ENCODE results near the gene ATP5ME. TPM values are rescaled to one million over a fixed set of nuclear protein-coding genes. Genes with fewer than 3 reads are reported as not detected.

ATP5ME gene
- total RNA-seq, 1 donor from 2014 or later: 148 TPM

- no peak for DNase-seq (ENCODE audit: extremely low read depth, low read depth, low spot score)
These were observed 10.7 kb upstream of the ATP5ME start for GRCh38 chr4:684623-685327.

DNA sequence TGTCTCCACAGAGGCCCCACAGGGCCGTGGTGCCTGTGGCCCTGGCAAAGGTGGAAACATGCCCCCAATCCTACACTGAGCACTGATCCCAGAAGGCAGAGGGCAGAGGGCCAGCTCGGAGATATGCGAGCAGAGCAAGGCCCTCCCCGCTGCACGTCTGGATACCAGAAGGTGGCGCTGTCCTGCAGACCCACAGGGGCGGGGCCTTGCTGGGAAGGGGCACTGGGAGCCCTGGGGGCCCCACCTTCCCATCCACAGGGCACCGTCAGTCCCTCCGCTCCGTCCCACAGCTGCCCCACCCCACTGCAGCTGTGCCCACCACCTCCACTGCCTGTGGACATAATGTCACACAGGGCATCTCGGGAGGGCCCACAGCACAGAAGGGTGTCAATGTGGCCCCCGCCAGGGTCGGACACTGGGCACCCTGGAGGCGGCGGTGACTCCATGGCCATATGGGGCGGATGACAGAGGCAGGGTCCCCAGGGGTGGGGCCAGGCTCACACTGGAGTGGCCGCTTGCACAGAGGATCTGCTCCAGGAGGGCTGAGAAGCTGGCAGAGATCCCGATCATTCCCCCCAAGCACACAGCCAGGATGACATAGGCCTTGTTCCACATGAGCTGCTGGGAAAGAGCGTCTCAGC is 10.0 kb upstream of the ATP5ME start:
- no peak for DNase-seq (ENCODE audit: extremely low read depth, low read depth, low spot score)

- DNase-seq (ENCODE audit: extremely low read depth, low read depth, low spot score): no peak
These were observed 9.3 kb upstream of the ATP5ME start for GRCh38 chr4:683247-683897.

GRCh38 chr4:682490-683172 is 8.6 kb upstream of the ATP5ME start:
- no peak for DNase-seq (ENCODE audit: extremely low read depth, low read depth, low spot score)

DNA sequence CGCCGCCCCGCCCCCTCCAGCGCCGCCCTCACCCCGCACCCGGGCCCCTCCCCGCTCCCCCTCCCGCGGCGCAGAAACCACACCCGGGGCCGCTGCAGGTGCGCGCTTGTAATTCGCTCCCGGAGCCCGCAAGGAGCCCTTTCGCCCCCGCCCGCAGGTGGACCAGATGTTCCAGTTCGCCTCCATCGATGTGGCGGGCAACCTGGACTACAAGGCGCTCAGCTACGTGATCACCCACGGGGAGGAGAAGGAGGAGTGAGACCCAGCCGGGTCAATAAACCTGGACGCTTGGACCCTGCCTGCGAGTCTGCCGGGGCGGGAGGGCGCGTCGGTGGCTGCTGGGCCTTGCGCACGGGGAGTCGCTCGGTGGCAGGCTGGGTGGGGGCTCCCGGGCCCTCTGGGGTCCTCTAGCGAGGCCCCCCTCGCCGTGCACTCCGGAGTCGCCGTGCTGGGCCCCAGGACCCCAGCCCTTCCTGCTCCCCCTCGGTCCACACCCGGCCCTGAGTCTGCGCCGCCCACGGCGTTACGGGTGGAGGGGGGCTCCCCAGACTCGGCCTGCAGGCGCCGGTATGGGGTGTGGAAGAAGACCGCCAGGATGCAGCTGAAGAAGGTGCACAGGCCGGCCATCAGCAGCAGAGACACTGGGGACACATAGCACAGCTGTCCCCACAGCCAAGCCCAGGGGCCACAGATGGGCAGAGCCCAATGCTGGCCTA is 7.8 kb upstream of the ATP5ME start:
- DNase-seq (ENCODE audit: extremely low read depth, low read depth, low spot score): no peak

GRCh38 chr4:680928-681645 is 7.0 kb upstream of the ATP5ME start:
- no peak for DNase-seq (ENCODE audit: extremely low read depth, low read depth, low spot score)

DNA sequence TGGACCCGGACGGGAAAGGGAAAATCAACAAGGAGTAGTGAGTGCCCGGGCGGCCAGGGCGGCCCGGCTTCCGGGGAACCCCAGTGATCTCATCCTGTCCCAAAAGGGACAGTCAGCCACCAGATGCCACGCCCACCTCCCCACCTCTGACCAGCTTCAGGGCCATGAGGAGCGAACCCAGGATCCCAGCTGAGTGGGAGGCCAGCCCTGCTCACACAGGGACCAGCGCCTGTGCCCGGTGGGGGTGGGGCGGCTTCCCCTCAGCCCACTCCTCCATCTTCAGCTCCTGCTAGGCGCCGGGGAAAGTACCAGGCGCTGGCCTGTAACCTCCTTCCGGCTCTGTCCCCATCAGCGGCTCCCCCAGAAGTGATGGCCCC is 6.5 kb upstream of the ATP5ME start:
- DNase-seq (ENCODE audit: extremely low read depth, low read depth, low spot score): no peak

GRCh38 chr4:680091-680490 is 6.0 kb upstream of the ATP5ME start:
- no peak for DNase-seq (ENCODE audit: extremely low read depth, low read depth, low spot score)

- no peak for DNase-seq (ENCODE audit: extremely low read depth, low read depth, low spot score)
These were observed 5.6 kb upstream of the ATP5ME start for GRCh38 chr4:679629-680028.

DNA sequence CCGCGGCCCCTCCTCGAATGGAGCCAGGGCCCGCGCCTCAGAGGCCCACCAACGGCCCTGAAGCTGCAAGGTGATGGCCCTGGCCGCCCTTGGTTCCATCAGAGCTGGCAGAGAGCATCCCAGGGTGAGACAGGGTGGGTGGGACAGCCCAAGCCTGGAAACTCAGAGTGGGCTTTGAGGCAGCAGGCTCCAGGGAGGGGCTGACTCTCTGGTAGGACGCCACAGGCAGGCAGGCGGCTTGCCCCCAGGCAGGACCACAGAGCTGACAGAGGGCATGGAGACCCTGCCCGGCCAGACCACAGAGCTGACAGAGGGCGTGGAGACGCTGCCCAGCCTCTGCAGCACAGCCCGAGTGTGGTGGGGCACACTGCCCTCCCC is 5.0 kb upstream of the ATP5ME start:
- no peak for DNase-seq (ENCODE audit: extremely low read depth, low read depth, low spot score)

DNA sequence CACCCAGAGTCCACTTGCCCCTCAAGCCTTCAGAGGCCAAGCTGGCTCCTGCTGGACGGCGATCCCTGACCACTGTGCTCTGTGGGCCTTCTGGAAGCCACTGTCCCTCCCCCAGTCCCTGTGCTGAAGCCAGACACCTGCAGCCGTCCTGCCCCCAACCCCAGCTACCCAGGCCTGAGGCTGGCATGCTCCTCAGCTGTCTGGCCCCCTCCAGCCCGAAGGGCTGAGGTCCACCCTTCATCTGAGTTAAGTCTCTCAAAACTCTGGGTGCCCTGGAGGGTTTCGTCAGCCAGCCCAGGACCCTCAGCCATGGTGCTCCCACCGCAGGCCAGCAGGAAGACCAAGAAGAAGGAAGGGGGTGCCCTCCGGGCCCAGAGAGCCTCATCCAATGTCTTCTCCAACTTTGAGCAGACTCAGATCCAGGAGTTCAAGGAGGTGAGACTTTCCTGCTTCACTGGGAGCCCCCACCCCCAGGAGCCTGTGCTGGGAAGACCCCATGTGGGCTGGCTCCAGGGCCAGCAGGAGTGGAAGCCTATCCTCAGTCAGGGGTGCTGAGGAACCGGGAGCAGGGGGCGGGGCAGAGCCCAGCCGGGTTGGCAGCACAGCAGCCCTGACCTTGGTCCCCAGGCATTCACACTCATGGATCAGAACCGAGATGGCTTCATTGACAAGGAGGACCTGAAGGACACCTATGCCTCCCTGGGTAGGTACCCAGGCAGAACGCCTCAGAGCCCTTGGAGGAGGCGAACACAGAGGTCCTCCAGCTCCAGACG is 4.4 kb upstream of the ATP5ME start:
- DNase-seq (ENCODE audit: extremely low read depth, low read depth, low spot score): no peak

DNA sequence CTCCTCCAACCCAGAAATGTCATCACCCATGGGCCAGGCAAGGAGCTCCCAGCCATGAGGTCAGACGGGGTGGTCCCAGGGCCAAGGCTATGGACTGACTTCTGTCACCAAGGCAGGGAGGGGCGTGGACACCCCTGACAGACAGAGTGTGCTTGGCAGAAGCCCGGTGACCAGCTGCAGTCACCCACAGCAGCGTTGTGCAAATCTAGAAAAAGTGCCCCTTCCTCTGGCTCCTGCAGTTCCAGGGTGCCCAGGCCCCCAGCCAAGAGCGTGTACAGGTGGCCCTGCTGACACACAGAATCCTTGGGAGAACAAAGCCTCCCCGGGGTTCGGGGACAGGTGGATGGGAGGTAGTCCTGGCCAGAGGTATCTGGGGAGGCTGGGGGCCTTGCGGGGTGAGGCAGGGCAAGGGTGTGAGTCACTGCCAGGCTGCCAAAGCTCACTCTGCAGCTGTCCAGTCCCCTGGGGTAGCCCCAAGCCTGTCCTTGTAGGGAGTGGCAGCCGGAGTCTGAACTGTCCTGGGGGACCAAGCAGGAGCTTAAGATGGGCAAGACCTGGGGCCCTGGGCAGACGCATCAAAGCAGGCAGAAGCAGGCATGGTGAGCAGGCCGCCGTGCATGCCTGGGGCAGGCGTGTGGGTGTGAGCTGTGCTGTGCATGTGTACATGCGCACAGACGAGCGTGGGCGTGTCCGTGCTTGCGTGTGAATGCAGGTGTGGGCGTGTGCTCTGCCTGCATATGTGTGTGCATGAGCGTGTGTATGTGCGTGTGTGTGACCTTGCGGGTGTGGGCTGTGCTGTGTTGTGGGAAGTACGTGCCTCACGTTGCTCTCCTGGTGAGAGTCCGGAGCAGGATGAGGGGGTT is 3.6 kb upstream of the ATP5ME start:
- DNase-seq (ENCODE audit: extremely low read depth, low read depth, low spot score): no peak

DNA sequence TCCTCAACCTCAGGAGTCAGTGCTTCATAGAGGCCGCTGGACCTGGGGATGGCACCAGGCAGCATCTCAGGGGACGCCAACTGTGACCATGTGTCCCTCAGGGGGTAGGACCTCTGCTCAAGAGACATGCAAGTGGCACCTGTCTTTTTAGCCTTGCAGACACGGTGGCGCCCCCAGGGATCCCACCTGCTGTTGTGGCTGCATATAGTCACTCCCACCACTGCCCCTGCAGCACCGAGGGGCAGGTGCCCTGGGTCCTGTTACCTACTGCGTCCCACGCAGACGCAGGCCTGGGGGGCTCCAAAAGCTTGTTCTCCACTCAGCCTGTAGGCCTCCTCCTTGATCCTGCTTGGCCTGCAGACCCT is 2.8 kb upstream of the ATP5ME start:
- DNase-seq (ENCODE audit: extremely low read depth, low read depth, low spot score): no peak

DNA sequence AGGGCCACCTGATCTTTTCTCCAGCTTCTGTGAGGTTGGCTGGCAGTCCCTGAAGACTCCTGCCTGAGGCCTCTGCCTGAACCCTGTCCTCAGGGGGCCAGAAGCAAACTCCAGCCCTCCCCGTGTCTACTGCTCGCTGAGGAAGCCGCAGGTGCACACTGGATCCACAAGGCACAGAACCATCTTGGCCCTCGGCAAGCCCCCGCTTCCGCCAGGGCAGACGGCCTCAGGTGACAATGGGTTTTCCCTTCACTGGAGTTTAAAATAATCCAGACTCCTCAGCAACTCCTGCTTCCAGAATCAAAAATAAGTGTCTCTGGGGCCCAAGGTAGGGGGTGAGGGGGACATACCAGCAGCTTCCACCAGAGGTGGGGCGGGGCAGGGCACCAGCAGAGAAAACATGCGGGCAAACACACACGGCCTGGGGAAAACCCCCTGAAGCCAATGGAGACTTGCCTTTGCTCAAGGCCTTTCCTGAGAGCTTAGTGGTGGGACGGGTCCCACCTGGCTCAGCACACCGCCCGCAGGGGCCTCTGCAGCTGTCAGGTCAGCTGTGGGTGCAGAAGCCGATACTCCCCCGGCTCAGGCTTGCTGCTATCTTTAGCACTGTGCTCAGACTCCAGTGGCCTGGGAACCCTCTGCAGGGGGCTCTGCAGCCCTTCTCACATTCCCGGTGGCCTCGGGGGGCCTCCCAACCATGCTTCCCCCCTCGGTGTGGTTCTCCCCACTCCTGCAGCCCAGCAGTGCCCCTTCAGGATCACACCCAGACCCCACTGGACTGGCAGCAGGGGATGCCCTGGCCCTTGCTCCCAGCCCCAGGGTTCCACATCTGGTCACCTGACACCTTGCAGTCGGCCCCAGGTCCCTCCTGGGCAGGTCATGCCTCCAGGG is 2.1 kb upstream of the ATP5ME start:
- no peak for DNase-seq (ENCODE audit: extremely low read depth, low read depth, low spot score)

DNA sequence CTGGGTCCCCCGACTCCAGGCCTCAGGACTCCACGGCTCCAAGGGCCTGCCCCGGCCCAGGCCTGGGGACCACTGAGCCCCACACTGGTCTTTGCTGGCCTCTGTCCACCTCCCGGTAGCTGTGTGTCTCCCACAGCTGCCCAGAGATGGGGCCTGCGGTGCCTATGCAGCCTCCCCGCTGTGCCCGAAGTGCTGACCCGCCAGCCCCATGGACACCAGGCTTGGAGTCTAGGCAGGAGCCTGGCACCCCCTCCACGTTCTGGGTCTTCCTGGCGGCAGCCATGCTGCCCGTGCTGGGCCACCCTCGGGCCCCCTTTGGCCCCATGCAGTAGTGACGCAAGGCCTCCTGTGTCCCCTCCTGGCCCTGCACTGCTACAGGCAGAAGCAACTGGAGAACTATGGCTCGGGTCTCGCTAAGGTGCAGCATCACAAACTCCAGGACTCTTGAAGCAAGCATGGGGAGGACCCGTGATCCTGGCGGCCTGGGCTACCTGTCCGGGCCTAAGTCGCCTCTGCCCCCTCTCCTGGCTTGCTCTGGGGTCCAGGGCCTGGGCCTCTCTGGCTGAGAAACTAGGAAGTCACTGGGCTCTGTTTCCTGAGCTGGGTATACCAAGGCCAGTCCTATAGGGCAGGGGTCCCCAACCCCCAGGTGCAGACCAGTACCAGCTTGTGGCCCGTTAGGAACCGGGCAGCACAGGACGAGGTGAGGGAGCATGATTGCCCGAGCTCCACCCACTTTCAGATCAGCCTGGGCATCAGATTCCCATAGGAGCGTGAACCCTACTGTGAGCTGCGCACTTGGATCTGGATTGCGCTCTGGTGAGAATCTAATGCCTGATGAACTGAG is 1.2 kb upstream of the ATP5ME start:
- DNase-seq (ENCODE audit: extremely low read depth, low read depth, low spot score): no peak

GRCh38 chr4:673349-674091 is 556 bp downstream of the ATP5ME start:
- DNase-seq (ENCODE audit: extremely low read depth, low read depth, low spot score): no peak
